ENCODE results near the gene ACO2.
"Not testable (repeated sequence)": the region's sequence is repeated elsewhere in the genome, so short reads cannot be mapped to it uniquely, and the experiment has no call there.

Gene ACO2

DNA sequence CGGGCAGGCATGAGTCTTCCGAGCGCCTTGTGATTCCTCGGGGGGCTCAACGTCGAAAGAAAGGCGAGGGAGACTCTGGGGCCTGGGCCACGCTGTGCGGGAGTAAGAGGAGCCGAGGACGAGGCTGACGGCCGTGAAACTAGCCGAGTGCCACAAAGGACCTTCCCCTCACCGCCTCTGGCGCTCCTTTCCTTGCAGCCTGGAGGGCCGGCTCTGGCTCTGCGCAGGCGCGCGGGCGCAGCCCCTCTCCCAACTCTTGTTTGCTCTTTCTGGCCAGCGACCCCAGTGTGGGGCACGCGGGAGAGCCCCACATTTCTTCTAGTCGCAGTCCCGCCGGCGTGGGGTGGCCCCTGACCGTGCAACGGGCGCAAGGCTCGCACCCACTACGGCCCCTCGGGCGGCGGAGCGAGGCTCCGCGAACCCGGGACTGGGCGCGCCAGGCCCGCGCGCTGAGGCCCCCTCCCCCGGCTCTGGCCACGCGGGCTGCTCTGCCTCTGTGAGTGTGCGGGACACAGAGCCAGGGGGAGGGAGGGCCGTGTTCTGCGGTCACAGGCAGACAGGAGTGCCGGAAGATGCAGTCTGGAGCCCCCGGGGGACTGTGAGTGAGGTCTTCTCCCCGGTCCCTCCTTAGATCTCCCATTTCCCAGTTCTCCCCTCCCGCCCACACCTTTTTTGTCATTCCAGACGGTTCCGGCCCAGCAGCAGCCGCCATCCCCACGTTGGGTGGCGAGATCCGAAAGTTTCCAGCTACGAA is 21.3 kb upstream of the ACO2 start:
- DNase-seq (ENCODE audit: low read depth in 2 of 2, low spot score in 1 of 2): peak in 1 of 2 donors; percentile 34

DNA sequence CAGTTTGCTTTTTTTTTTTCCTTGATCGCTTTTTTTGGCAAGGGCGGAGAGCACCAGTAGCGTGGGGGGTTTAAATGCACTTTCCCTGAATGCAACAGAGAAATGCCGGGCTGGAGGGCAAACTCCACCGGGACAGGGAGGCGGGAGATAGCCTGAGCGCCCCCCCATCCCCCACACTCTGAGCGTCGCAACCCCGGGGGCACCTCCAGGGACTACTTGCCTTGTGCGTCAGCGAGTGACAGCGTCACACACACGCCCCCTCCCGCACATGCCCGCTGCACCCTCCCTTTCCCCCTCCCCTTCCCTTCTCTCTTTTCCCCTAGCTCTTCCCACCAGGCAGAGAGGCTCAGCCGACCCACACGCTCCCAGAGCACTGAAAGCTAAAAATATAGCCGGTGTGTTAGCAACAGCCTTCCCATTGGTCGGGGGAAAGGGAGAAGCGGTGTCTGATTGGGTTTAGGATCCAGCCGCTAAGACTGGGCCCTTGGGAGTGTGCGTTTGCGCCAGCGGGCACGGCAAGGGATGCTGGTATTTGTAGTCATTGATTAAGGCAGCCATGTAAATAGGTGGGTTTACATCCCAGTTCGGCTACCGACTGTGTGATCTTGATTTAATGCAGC is 20.6 kb upstream of the ACO2 start:
- DNase-seq (ENCODE audit: low read depth in 2 of 2, low spot score in 1 of 2): peak; percentile 76

DNA sequence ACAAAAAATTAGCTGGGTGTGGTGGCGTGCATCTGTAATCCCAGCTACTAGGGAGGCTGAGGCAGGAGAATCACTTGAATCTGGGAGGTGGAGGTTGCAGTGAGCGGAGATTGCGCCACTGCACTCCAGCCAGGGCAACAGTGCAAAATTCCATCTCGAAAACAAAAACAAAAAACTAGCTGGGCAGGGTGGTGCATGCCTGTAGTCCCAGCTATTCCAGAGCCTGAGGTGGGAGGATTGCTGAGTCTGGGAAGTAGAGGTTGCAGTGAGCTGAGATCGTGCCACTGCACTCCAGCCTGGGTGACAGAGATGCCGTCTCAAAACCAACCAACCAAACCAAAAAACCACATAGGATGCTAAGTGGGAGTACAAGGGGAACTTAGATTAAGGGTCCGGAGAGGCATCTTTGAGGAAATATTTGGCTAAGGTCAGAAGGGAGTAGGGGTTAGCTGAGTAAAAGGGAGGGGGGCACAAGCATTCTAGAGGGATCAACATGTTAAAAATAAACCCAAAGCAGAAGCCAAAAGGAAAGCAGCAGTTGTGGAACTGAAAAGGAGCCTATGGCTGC is 10.7 kb upstream of the ACO2 start:
- DNase-seq (ENCODE audit: low read depth in 2 of 2, low spot score in 1 of 2): no peak

DNA sequence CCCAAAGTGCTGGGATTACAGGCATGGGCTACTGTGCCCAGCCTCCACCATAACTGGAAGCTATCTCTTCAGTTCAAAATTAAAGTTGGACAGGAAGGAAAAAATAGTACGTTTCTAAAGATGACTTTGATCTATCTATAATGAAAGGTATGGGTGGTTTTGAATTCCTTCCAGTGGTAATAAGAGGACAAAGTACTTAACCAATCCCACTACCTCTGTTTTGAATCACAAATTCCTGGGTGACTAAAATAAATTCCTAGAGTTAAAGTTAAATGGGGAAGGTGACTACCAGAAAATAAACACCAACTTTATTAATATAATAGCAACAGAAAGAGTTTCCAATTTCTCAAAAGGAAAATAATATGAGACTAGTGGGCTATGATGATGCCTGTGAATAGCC is 9.5 kb upstream of the ACO2 start:
- no peak for DNase-seq (ENCODE audit: low read depth in 2 of 2, low spot score in 1 of 2)

DNA sequence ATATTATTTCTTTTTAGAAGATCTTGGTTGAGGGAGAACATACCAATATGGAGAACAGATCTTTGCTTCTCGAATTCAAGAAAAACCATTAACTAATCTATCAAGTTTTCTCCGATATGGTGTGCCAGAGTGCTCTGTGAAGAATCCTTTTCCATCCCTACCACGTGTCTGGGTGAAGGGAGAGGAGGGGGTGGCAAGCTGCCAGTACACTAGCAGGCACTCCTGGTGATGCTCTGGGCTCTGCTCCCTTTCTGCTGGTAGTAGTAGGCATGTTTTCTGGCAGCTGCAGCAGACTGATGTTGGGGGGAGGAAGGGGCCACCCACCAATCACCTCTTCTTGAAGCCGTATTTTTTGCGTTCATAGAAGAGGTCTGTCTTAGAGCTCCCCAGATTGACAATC is 8.8 kb upstream of the ACO2 start:
- DNase-seq (ENCODE audit: low read depth in 2 of 2, low spot score in 1 of 2): not testable (repeated sequence)

DNA sequence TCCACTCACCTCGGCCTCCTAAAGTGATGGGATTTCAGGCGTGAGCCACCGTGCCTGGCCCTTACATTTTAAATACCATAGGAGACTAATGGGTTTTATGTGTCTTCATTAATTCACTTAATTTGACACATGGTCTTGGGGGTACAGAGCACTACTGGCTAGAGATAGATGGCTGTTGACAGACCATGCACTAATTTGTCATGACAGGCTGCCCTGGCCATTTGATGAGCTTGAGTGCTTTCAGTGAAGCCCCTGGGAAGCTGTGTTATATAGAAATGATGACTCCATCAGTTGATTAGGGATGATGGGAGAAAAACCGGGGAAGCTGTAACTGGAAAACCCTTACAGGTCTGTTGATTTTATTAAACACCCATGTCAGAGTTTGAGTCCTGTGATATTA is 7.0 kb upstream of the ACO2 start:
- no peak for DNase-seq (ENCODE audit: low read depth in 2 of 2, low spot score in 1 of 2)

DNA sequence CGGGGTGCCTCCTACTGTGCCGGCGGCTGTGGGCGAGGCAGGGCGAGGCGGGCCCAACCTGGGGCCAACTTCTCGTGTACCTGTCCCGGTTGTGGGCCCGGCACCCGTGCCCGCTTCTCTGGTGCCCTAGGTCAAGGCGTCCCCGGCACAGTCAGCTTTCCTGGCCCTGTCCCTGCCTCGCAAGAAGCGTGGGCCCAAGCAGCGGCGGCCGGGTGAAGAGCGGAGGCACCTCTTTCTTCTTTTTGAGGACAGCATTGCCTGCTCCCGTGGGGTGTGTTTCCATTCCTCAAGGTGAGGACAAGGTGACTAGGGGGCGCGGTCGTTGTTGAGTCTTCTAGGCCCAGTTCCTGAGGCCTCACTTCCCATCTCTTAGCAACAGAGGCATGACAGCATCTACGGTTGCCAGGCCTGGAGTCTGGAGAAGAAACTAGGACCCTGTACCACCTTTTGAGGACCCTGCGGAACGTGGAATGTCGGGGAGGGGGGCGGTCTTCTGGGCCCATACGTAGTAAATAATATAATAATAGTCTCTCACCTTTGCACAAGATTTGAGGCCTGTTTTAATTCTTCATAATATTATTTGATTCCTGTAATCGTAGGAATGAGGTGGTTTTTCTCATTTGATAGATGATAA is 418 bp downstream of the ACO2 start:
- DNase-seq (ENCODE audit: low read depth in 2 of 2, low spot score in 1 of 2): no peak

DNA sequence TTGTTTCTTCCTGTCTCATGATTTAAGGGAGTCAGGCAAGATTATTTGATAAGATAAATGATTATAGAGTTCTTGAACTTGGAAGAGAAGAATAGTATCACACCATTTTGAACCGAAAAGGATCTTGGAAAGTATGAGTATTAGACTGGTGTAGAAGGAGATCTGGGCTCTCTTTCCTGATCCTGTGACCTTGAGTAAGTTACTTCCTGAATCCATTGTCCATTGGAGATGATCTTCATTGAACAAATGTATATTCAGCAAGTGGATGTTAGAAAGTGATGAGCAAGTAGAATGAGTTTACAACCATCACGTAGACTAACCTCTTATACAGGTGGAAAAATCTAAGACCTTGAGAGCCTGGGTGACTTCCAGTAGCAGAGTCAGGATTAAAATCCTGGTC is 2.0 kb downstream of the ACO2 start:
- no peak for DNase-seq (ENCODE audit: low read depth in 2 of 2, low spot score in 1 of 2)

DNA sequence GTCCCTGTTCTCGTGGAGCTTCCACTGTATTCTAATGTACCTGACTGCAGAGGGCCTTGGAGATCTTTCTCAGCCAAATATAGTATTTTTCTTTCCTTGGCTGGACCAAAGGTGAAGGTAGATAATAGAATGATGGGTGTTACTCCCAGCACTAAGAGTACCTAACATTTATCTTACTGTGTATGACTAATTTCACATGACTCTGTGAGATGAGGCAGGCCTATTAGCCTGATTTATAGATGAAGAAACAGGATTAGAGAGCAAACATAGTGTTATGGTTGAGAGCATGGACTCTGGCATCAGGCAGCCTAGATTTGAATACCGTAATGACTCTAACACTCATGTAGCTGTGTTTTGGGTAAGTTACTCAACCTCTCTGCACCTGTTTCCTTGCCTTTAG is 2.7 kb downstream of the ACO2 start:
- DNase-seq (ENCODE audit: low read depth in 2 of 2, low spot score in 1 of 2): no peak

DNA sequence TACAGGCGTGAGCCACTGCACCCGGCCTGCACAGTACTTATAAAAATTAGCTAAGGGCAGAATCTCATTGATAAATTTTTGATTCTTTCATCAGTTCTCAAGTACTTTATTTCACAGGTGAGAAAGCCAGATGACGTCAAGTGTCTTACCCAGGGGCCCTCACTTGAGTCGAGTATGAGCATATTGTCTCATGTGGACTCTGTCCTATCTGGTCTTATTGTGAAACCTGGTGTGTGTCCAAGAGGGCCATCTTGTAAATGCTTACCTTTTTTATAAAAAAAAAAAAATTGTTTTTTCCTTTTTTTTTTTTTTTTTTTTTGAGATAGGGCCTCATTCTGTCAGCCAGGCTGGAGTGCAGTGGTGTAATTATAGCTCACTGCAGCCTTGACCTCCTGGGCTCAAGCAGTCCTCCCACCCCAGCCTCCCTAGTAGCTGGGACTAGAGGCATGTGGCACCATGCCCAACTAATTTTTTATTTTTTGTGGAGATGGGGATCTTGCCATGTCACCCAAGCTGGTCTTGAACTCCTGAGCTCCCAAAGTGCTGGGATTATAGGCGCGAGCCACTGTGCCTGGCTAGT is 6.0 kb downstream of the ACO2 start:
- no peak for DNase-seq (ENCODE audit: low read depth in 2 of 2, low spot score in 1 of 2)

DNA sequence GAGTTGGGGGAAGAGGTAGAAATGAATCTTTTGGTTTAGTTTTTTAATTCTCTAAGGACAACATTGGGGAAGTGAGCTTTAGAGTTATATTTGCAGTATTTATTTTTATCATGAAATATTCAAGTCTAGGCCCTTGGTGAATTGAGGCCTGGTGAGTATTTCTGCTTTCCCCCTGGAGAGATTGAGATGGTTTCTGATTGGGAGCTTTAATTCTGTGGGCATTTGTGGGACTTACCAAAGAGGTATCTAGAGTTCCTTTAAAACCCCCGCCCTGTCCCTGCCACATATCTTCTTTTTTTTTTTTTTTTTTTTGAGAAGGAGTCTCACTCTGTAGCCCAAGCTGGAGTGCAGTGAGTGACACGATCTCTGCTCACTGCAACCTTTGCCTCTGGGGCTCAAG is 9.6 kb downstream of the ACO2 start:
- no peak for DNase-seq (ENCODE audit: low read depth in 2 of 2, low spot score in 1 of 2)

DNA sequence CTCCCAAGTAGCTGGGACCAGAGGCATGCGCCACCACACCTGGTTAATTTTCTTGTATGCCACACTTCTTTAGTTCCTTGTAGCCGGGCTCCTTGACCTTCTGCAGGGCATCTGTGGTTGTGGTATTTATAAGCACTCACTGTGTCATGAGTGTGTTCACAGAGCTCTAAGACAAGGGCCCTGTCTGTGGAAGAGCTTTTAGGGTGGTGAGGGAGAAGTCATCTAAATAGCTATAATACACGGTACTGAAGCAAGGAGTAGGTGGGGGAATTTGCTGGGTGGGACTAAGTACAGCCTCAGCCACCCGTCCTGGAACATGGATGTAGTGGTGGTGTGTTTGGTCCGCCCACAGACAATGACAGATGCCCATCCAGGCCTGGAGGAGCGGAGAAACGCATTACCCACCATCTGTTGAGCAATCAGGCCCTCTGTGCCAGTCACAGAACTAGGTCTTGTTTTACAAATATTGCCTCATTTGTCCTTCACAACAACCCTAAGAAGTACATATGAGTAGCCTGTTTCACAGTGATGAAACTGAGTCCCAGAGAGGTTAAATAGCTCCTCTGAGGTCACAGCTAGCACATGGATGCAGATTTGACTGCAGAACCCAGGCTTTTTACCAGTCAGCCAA is 10.1 kb downstream of the ACO2 start:
- DNase-seq (ENCODE audit: low read depth in 2 of 2, low spot score in 1 of 2): no peak

DNA sequence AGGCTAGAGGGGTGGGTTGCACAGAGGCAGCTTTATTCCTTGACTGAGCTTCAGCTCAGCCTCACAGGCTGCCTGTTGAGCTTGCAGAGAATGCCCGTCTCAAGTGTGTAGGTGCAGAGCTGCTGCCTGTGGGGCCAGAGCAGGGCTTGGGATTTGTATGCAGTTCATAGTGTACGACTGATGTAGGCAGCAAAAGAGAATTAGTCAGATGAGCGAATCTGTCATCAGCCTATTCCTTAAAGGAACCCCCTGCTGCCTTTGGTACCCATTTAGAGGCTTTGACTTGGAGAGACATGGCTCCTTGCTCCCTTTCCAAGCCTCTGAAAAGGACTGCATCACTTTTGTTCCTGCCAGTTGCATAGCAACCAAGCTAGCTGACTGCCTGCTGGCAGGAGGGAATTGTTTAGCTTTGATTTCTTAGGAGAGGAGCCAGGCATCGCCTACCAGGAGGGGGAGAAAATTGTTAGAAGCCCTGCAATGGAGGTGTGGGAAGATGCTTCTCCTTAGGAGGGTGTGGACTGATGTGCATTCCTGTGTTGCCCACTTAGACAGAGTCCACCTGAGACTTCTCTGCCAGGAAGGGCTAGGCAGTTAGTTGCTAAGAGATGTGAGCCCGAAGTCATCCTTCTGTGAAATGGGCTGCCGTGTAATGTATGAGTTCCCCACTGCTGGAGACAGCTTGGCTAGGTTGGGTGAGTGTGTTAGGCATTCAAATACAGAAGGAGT is 10.9 kb downstream of the ACO2 start:
- DNase-seq (ENCODE audit: low read depth in 2 of 2, low spot score in 1 of 2): no peak

DNA sequence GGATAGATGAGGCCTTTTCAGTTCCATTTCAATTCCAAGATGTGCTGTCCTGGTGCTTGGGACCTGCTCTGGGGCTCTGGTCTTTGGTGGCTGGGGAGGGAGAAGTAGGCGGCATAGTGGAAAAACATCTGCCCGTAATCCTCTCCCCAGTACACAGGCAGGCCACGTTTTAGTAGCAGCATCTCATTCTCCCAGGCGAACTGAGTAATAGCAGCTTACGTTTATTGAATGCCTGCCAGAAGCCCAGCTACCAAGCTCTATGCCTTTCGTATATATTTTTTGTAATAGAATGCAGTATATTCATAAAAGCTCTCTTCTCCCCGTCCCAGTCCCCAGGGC is 11.4 kb downstream of the ACO2 start:
- DNase-seq (ENCODE audit: low read depth in 2 of 2, low spot score in 1 of 2): no peak

DNA sequence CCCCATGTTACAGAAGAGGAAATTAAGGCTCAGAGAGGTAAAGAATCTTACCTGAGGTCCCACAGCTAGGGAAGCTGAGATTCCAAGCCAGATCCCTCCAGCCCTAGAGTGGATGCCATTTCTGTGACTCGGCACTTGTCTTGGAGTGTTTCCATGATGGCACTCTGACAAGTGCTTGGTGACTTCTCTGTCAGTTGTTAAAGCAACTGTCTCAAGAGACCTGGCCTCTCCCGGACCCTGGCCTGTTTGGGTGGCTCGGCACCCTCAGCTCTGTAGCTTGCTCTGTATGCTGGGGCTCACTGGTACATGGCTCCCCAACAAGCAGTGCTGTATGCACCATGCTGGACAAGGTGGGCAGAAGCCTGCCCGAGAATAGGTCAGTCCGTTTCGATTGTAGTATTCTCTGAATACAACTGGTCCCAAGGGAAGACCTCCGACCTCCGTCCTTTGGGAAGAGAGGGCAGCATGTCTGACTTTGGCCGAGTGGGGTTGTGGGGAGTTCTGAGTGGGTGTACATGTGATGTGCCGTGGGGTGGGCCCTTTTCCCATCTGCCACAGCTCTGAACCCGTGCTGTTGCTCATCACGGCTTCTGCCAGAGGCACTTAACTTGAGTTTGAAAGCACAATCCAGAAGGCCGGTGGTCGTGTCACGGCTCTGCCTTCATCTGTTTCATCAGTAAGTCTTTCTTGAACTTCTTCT is 12.4 kb downstream of the ACO2 start:
- DNase-seq (ENCODE audit: low read depth in 2 of 2, low spot score in 1 of 2): no peak

DNA sequence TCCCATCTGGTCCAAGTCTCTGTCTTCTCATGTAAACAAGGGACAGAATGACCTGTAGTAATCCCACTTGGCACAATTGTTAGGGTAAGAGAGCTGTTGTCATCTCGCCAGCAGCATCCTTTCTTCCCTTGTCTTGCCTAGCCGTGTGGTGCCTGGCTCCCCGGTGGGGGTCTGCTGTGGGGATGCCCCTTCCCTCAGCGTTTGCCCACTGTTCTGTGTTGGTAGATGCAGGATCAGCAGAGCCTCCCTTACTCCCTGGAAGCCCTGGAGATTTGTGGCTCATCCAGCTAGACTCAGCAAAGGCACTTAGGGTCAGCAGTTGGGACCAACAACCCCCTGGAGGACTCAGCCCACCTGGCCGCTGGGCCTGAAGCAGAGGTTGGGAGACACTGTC is 13.0 kb downstream of the ACO2 start:
- no peak for DNase-seq (ENCODE audit: low read depth in 2 of 2, low spot score in 1 of 2)

DNA sequence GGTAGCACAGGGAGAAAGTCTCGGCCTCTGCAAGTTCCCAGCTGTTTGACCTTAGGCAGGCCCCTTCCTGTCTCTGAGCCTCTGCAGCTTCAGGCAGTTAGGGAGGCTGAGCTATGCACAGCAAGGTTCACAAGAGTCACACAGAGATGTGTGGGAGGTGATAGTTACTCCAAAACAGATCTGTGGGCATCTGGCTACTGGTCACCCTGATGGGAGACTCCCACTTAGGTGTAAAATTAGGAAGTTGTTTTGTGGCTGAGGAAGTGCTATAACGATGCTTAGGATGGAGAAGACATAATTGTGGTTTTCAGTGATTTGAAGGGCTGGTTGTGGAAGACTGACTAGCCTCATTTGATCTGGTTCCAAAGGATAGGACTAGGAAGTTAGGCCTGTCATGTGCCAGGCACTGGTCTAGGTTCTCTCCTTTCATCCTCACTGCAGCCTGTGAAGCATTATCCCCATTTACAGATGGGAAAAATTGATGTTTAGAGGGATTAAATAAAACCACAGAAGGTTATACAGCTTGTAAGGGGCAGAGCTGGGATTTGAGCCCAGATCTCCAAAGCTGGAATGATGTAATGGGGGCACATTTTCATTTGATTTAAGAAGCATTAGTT is 13.5 kb downstream of the ACO2 start:
- no peak for DNase-seq (ENCODE audit: low read depth in 2 of 2, low spot score in 1 of 2)

DNA sequence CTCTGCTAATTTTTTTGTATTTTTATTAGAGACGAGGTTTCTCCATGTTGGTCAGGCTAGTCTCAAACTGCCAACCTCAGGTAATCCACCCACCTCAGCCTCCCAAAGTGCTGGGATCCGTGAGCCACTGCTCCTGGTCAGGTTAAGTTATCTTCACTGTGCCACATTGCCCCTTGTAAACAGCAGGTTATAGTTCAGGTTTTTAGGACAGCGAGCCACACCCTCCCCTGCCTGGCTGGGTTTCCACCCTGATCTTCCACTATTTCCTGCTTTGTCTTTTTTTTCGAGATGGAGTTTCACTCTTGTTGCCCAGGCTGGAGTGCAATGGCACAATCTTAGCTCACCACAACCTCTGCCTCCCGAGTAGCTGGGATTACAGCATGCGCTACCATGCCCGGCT is 16.1 kb downstream of the ACO2 start:
- DNase-seq (ENCODE audit: low read depth in 2 of 2, low spot score in 1 of 2): no peak

DNA sequence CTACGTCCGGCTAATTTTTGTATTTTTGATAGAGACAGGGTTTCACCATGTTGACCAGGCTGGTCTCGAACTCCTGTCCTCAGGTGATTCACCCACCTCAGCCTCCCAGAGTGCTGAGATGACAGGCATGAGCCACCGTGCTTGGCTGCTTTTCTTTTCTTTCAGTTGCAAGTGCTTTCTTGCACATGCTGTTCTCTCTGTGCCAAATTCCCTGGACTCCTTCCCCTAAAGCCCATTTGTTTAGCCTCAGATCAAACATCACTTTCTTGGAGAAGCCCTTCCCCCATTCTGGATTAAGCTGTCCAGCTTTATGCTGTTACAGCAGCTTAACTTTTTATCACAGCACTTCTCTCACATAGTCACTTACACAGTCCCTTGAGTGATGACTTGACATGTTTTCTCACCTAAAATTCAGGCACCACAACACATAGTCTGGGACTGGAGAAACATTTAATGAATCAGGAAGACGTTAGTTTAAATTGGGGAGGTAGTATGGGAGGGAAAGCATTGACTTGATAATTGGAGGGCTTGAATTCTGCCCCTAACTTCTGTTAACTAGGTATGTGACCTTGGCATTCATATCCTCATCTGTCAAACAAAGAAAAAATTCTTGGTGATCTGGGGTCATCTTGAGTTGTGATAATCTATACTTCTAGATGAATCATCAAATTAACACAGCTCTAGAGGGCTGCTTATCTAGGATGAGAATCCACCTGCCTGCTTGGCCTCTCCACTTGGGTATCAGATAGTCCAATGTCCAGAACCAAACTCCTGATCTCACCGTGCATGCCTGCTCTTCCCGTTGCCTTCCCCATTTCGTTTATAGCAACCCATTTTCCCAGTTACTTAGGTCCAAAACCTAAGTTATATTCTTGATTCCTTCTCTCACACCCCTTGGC is 18.4 kb downstream of the ACO2 start:
- DNase-seq (ENCODE audit: low read depth in 2 of 2, low spot score in 1 of 2): no peak
